ENCODE data around the gene STARD5. TPM values are rescaled to one million over a fixed set of nuclear protein-coding genes. Genes with fewer than 3 reads are reported as not detected.

Gene STARD5
- total and polyA plus RNA-seq, 8 donors = 1.1 to 4.0 (median 2.1) TPM

GRCh38 chr15:81347910-81348309, 24.0 kb upstream of the STARD5 start:
- Histone ChIP-seq H3K4me1 (no peaks in the 10 kb centered on the region), H3K27me3 (no peaks in the 10 kb centered on the region), H3K4me3 (no peak overlapping the region), H3K27ac (no peak overlapping the region), H3K36me3 (no peaks in the 10 kb centered on the region), H3K9me3 (no peaks in the 10 kb centered on the region)
- ATAC-seq (no peak), FAIRE-seq (no peak), DNase-seq (no peak)
- no peak for TF ChIP-seq CTCF (IDR thresholded peaks at IDR 0.05)
- 92 to 96% methylated on average over 4 of the region's 4 CpGs for WGBS, 2 donors
- intact Hi-C loops (cut with DNase I) = no loop called here

DNA sequence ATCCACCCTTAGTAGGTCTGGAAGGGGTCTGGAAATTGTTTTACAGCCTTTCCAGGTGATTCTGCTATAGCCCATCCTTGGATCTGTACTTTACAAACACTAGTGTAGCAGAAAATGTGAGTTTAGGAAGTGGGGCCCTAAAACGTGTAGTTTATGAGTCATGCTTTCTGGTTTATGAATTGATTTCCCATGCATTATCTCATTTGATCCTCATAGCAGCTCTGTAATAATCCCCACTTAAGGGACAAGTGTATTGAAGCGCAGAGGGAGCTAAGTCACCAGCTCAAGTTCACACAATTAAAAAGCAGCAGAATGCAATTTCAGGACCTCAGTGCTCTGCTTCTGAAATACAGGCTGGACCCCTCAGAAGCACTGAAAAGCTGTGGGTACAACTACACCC, 22.7 kb upstream of the STARD5 start:
- ATAC-seq (no peak), DNase-seq (no peak), FAIRE-seq (no peak)
- no peaks in the 10 kb centered on the region for H3K36me3 ChIP-seq
- intact Hi-C loops (cut with DNase I) = no loop called here
- H3K27ac ChIP-seq = no peak overlapping the region
- no peaks in the 10 kb centered on the region for H3K9me3 ChIP-seq
- no peaks in the 10 kb centered on the region for H3K4me1 ChIP-seq
- WGBS, 2 donors = 64 to 69% methylated on average over 2 of the region's 2 CpGs
- no peak overlapping the region for H3K4me3 ChIP-seq
- TF ChIP-seq CTCF (IDR thresholded peaks at IDR 0.05) = no peak
- no peaks in the 10 kb centered on the region for H3K27me3 ChIP-seq

GRCh38 chr15:81343371-81343770, 19.4 kb upstream of the STARD5 start:
- no peak for TF ChIP-seq CTCF (IDR thresholded peaks at IDR 0.05)
- intact Hi-C loops (cut with DNase I) = no loop called here
- Histone ChIP-seq H3K4me3 (no peak overlapping the region), H3K27me3 (no peaks in the 10 kb centered on the region), H3K4me1 (no peaks in the 10 kb centered on the region), H3K36me3 (no peaks in the 10 kb centered on the region), H3K27ac (no peak overlapping the region), H3K9me3 (no peaks in the 10 kb centered on the region)
- DNase-seq = no peak
- no peak for ATAC-seq
- FAIRE-seq = no peak
- WGBS, 2 donors = 96 to 99% methylated on average over 4 of the region's 4 CpGs

GRCh38 chr15:81341351-81341750, 17.4 kb upstream of the STARD5 start:
- FAIRE-seq (no peak), ATAC-seq (no peak), DNase-seq (no peak)
- no peak for TF ChIP-seq CTCF (IDR thresholded peaks at IDR 0.05)
- Histone ChIP-seq H3K27ac (no peak overlapping the region), H3K27me3 (no peaks in the 10 kb centered on the region), H3K4me3 (no peak overlapping the region), H3K9me3 (no peaks in the 10 kb centered on the region), H3K36me3 (no peaks in the 10 kb centered on the region), H3K4me1 (no peaks in the 10 kb centered on the region)
- intact Hi-C loops (cut with DNase I) = no loop called here
- WGBS, 2 donors = 97 to 99% methylated on average over 4 of the region's 4 CpGs

DNA sequence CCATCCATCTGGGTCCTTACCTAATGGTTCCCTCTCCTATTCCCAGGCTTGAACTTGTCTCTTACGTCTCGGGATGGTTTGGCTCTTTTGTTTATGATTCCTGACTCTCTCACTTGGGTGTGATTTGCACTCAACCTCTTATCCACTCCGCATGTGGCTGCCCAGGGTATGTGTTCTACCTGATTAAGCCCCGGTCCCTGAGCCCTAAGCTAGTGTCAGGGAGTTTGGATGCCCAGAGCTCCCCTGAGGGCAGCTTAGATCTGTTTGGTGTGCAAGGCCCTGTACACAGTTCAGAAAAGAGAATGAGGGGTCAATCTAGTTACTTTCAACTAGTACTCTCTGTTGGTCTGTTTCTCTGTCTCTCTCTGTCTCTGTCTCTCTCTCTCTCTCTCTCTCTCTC, 15.9 kb upstream of the STARD5 start:
- FAIRE-seq = no peak
- Histone ChIP-seq H3K27ac (no peak overlapping the region), H3K4me1 (peaks cover 0 to 8% (median 0%) of the 10 kb centered on the region in 3 donors), H3K9me3 (no peaks in the 10 kb centered on the region), H3K4me3 (no peak overlapping the region), H3K27me3 (no peaks in the 10 kb centered on the region), H3K36me3 (no peaks in the 10 kb centered on the region)
- ATAC-seq = no peak
- DNase-seq = no peak
- intact Hi-C loops (cut with DNase I) = no loop called here
- 83 to 85% methylated on average over 4 of the region's 4 CpGs for WGBS, 2 donors
- TF ChIP-seq CTCF (IDR thresholded peaks at IDR 0.05) = no peak
